ENCODE results near the gene PPP2R2C.

PPP2R2C gene

GRCh38 chr4:6277139-6277802 is 195.1 kb downstream of the PPP2R2C start:
- no peak for DNase-seq (ENCODE audit: low spot score)
- ATAC-seq (ENCODE audit: low read depth) = no peak
- no peak for TF ChIP-seq CTCF (IDR thresholded peaks at IDR 0.05; ENCODE audit: poor library complexity, severe bottlenecking)

GRCh38 chr4:6275898-6276806 is 196.3 kb downstream of the PPP2R2C start:
- H3K9me3 ChIP-seq (ENCODE audit: severe bottlenecking) = no peaks in the 10 kb centered on the region
- H3K4me1 ChIP-seq (ENCODE audit: insufficient read depth, poor library complexity, severe bottlenecking) = peaks cover 11% of the 10 kb centered on the region
- no peak for TF ChIP-seq CTCF (IDR thresholded peaks at IDR 0.05; ENCODE audit: poor library complexity, severe bottlenecking)
- H3K27ac ChIP-seq (ENCODE audit: poor library complexity, severe bottlenecking) = no peak overlapping the region
- H3K4me3 ChIP-seq (ENCODE audit: severe bottlenecking) = no peak overlapping the region
- DNase-seq (ENCODE audit: low spot score) = no peak
- no peak for ATAC-seq (ENCODE audit: low read depth)
- H3K27me3 ChIP-seq (ENCODE audit: insufficient read depth, poor library complexity, severe bottlenecking) = no peaks in the 10 kb centered on the region
- H3K36me3 ChIP-seq (ENCODE audit: low read depth) = no peaks in the 10 kb centered on the region

More at GRCh38 chr4:6277139-6277802, 195.1 kb downstream of the PPP2R2C start:
- Histone ChIP-seq H3K27ac (ENCODE audit: poor library complexity, severe bottlenecking) (no peak overlapping the region), H3K9me3 (ENCODE audit: severe bottlenecking) (no peaks in the 10 kb centered on the region), H3K4me3 (ENCODE audit: severe bottlenecking) (no peak overlapping the region), H3K4me1 (ENCODE audit: insufficient read depth, poor library complexity, severe bottlenecking) (peaks cover 11% of the 10 kb centered on the region), H3K36me3 (ENCODE audit: low read depth) (no peaks in the 10 kb centered on the region), H3K27me3 (ENCODE audit: insufficient read depth, poor library complexity, severe bottlenecking) (no peaks in the 10 kb centered on the region)

- no peak for ATAC-seq (ENCODE audit: low read depth)
- TF ChIP-seq CTCF (IDR thresholded peaks at IDR 0.05; ENCODE audit: poor library complexity, severe bottlenecking) = no peak
- H3K4me1 ChIP-seq (ENCODE audit: insufficient read depth, poor library complexity, severe bottlenecking) = peaks cover 11% of the 10 kb centered on the region
Observed at GRCh38 chr4:6275351-6275750, 197.1 kb downstream of the PPP2R2C start.

GRCh38 chr4:6273661-6273990 is 198.8 kb downstream of the PPP2R2C start:
- peaks cover 11% of the 10 kb centered on the region for H3K4me1 ChIP-seq (ENCODE audit: insufficient read depth, poor library complexity, severe bottlenecking)
- H3K36me3 ChIP-seq (ENCODE audit: low read depth) = no peaks in the 10 kb centered on the region
- H3K9me3 ChIP-seq (ENCODE audit: severe bottlenecking) = no peaks in the 10 kb centered on the region
- TF ChIP-seq CTCF (IDR thresholded peaks at IDR 0.05; ENCODE audit: poor library complexity, severe bottlenecking) = no peak
- ATAC-seq (ENCODE audit: low read depth) (no peak), DNase-seq (ENCODE audit: low spot score) (no peak)
- no peaks in the 10 kb centered on the region for H3K27me3 ChIP-seq (ENCODE audit: insufficient read depth, poor library complexity, severe bottlenecking)
- no peak overlapping the region for H3K27ac ChIP-seq (ENCODE audit: poor library complexity, severe bottlenecking)
- no peak overlapping the region for H3K4me3 ChIP-seq (ENCODE audit: severe bottlenecking)

More at GRCh38 chr4:6275351-6275750, 197.1 kb downstream of the PPP2R2C start:
- no peak overlapping the region for H3K4me3 ChIP-seq (ENCODE audit: severe bottlenecking)
- no peaks in the 10 kb centered on the region for H3K27me3 ChIP-seq (ENCODE audit: insufficient read depth, poor library complexity, severe bottlenecking)
- H3K36me3 ChIP-seq (ENCODE audit: low read depth) = no peaks in the 10 kb centered on the region
- H3K27ac ChIP-seq (ENCODE audit: poor library complexity, severe bottlenecking) = no peak overlapping the region
- no peaks in the 10 kb centered on the region for H3K9me3 ChIP-seq (ENCODE audit: severe bottlenecking)
- no peak for DNase-seq (ENCODE audit: low spot score)
